Ascending aorta (tissue), 2 donors: Measurements from ENCODE around the gene FIGNL1. TPM values are rescaled to one million over a fixed set of nuclear protein-coding genes. Genes with fewer than 3 reads are reported as not detected.

Experiments
- DNase-seq, 2 donors: peaks; one replicate each; pipeline ENCODE4 v3.0.0-alpha.2; 2019; ENCODE audit warnings: low spot score in 2 of 2
- H3K27ac ChIP-seq, 2 donors: fragments of 200-600 bp; sonication (generic); one replicate each; pipeline ENCODE4 v1.5.1; 2016 to 2017; ENCODE audit warnings: mild to moderate bottlenecking in 1 of 2
- H3K27me3 ChIP-seq: fragments of 200-600 bp; sonication (generic); one replicate; pipeline ENCODE4 v1.5.1; 2017
- H3K36me3 ChIP-seq, 2 donors: fragments of 200-600 bp; sonication (generic); one replicate each; pipeline ENCODE4 v1.5.1; 2016
- H3K4me1 ChIP-seq, 2 donors: fragments of 200-600 bp; sonication (generic); one replicate each; pipeline ENCODE4 v1.5.1; 2016 to 2017; ENCODE audit warnings: mild to moderate bottlenecking in 1 of 2
- H3K4me3 ChIP-seq, 2 donors: fragments of 200-600 bp; sonication (generic); one replicate each; pipeline ENCODE4 v1.5.1; 2016 to 2017; ENCODE audit warnings: mild to moderate bottlenecking in 1 of 2
- H3K9me3 ChIP-seq, 2 donors: fragments of 200-600 bp; sonication (generic); one replicate each; pipeline ENCODE4 v1.5.1; 2016
- intact Hi-C: fragments of 100-400 bp; cut with DNase I; formaldehyde crosslinking; loops from one replicate; pipeline ENCODE4 v1.15.1; 2023
- total RNA-seq: library from RNA; depleted of rRNA; stranded (reverse); fragments of >200 nt; gene quantifications from one replicate; pipeline ENCODE4 v1.1.0, GENCODE V29; 2016
- TF ChIP-seq, protein P1 (sequence below), 3 experiments: fragments of 200-600 bp in 2 of 3; fragments of 450-650 bp in 1 of 3; sonication (generic) in 2 of 3; IDR thresholded peaks; one replicate each; pipeline ENCODE4 v1.5.1; 2016 to 2019; ENCODE audit warnings: antibody characterized with exemption in 3 of 3, mild to moderate bottlenecking in 1 of 3, moderate library complexity in 1 of 3

The FIGNL1 gene
- total RNA-seq, 1 donor from 2014 or later: 0.32 TPM

DNA sequence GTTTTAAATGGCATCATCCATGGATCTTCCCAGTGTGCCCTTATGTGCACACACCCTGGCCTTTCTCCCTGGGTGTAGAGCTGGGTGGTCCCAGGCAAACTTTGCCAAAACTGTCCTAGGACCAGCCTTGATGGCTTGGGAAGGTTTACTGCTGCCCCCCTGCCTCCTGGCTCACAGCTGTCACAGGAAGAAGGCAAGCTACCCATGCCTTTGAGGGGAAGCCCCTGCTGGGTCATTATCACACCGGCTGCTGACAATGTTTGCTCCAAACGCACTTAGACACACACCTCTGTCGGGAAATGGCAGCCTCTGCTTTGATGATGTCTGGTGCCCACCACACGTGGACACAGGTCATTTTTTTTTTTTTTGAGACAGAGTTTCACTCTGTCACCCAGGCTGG is 25.2 kb upstream of the FIGNL1 start:
- intact Hi-C loops: no loop called here
- DNase-seq: no peak
- Histone ChIP-seq H3K4me1 (no peaks in the 10 kb centered on the region), H3K9me3 (no peaks in the 10 kb centered on the region), H3K27ac (no peak overlapping the region), H3K36me3 (no peaks in the 10 kb centered on the region), H3K4me3 (no peak overlapping the region), H3K27me3 (no peaks in the 10 kb centered on the region)
- TF ChIP-seq, protein P1, sequence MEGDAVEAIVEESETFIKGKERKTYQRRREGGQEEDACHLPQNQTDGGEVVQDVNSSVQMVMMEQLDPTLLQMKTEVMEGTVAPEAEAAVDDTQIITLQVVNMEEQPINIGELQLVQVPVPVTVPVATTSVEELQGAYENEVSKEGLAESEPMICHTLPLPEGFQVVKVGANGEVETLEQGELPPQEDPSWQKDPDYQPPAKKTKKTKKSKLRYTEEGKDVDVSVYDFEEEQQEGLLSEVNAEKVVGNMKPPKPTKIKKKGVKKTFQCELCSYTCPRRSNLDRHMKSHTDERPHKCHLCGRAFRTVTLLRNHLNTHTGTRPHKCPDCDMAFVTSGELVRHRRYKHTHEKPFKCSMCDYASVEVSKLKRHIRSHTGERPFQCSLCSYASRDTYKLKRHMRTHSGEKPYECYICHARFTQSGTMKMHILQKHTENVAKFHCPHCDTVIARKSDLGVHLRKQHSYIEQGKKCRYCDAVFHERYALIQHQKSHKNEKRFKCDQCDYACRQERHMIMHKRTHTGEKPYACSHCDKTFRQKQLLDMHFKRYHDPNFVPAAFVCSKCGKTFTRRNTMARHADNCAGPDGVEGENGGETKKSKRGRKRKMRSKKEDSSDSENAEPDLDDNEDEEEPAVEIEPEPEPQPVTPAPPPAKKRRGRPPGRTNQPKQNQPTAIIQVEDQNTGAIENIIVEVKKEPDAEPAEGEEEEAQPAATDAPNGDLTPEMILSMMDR (IDR thresholded peaks at IDR 0.05): no peak

DNA sequence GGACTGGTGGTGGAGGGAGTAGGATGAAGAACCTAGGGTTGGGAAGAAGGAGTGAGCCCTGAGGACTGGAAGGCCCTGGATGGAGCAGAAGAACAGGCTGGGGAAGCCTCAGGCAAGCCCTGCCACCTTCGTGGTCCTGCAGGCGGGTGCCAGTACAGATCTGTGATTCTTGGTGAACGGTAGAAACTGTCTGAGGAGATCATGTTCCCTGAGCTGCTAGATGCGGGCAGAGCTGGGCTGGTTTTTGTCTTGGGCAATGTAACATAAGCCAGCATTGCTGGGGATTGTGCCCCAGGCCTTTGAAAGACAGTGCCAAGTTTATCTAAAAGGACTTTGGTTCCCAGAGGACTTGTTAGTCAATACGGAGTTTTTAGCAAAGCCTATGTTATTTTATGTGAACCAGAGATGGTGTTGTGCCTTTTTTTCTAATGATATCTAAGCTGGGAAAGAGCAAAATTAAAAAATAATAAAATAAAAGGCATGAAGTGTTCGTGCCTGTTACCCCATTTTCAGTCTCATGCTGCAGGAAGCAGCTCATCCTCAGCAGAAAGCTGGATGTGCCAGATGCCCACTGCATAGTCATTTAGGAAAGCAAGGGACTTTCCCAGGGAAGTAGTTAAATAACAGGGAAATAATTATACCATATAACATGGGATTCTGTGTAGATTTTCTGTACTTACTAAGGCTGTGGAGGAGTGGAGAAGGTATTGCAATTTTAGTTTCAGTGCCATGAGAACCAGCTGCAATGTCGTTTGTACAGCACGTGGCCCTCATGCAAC is 24.4 kb upstream of the FIGNL1 start:
- DNase-seq: no peak
- Histone ChIP-seq H3K4me1 (no peaks in the 10 kb centered on the region), H3K4me3 (no peak overlapping the region), H3K36me3 (no peaks in the 10 kb centered on the region), H3K27ac (no peak overlapping the region), H3K9me3 (no peaks in the 10 kb centered on the region), H3K27me3 (no peaks in the 10 kb centered on the region)
- intact Hi-C loops: no loop called here
- TF ChIP-seq, protein P1 (IDR thresholded peaks at IDR 0.05): no peak

DNA sequence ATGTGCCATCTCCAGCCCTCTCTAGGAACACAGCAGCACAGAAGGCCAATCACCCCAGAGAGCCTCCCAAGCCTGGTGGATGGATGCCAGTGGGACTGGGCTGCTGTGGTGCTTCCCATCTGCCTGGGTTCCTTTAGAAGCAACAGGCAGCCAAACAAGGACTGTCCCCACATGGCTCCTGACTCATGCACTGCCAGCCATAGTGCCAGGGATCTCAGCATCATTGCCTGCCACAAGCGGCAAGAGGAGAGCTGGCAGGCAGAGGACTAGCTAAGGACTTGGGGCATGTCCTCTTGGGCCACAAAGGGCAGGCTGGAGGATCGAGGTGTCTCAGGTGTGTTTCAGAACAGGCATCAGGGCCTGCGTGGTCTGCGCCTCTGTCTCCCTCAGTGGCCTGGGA is 23.4 kb upstream of the FIGNL1 start:
- no peak overlapping the region for H3K27ac ChIP-seq
- no peaks in the 10 kb centered on the region for H3K36me3 ChIP-seq
- DNase-seq: no peak
- intact Hi-C loops: no loop called here
- TF ChIP-seq, protein P1 (IDR thresholded peaks at IDR 0.05): no peak
- H3K9me3 ChIP-seq: no peaks in the 10 kb centered on the region
- no peaks in the 10 kb centered on the region for H3K27me3 ChIP-seq
- H3K4me3 ChIP-seq: no peak overlapping the region
- no peaks in the 10 kb centered on the region for H3K4me1 ChIP-seq

DNA sequence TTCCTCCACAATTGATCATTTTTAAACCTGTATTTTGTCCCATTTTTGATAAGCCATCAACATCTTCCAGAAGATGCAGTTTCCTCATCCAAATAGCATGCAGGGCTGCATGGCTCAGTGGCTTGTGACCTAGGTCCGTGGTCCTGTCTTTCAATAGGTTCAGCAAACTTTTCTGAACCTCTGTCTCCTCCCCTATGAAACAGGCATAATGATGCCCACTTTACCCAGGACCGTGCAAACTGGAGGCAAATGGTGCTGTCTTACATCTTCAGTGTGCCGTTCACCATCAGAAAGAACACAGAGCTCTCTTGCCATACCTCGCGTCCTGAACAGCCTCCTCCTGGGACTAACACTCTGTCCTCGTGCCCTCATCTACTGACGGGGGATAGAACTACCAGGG is 22.3 kb upstream of the FIGNL1 start:
- H3K4me3 ChIP-seq: no peak overlapping the region
- TF ChIP-seq, protein P1 (IDR thresholded peaks at IDR 0.05): no peak
- peaks cover 0 to 3% of the 10 kb centered on the region in 2 donors for H3K4me1 ChIP-seq
- H3K27ac ChIP-seq: no peak overlapping the region
- intact Hi-C loops: no loop called here
- H3K36me3 ChIP-seq: no peaks in the 10 kb centered on the region
- H3K27me3 ChIP-seq: no peaks in the 10 kb centered on the region
- no peaks in the 10 kb centered on the region for H3K9me3 ChIP-seq
- no peak for DNase-seq

- Histone ChIP-seq H3K4me1 (peaks cover 0 to 3% of the 10 kb centered on the region in 2 donors), H3K4me3 (no peak overlapping the region), H3K9me3 (no peaks in the 10 kb centered on the region), H3K27me3 (no peaks in the 10 kb centered on the region), H3K36me3 (no peaks in the 10 kb centered on the region), H3K27ac (no peak overlapping the region)
- TF ChIP-seq, protein P1 (IDR thresholded peaks at IDR 0.05): no peak
- DNase-seq: no peak
- intact Hi-C loops: no loop called here
Observed at GRCh38 chr7:50471970-50472369, 21.8 kb upstream of the FIGNL1 start.
